ENCODE measurements around the gene OR4K13. TPM values are rescaled to one million over a fixed set of nuclear protein-coding genes. Genes with fewer than 3 reads are reported as not detected.

The OR4K13 gene
- total RNA-seq, 1 experiment from 2014 or later, result not detected

- ATAC-seq (no peak), DNase-seq (ENCODE audit: low read depth, low spot score) (no peak)
- RAD21 ChIA-PET (ENCODE audit: low non-redundant PET in 1 of 2, low total read pairs in 2 of 2, uncharacterized antibody in 2 of 2, unreplicated experiment in 2 of 2), result no interaction called here
- CTCF ChIA-PET, result no interaction called here
- Histone ChIP-seq H3K9me2 (ENCODE audit: insufficient read depth) (no peaks in the 10 kb centered on the region), H3K9me3 (ENCODE audit: control insufficient read depth in 1 of 2, insufficient read depth in 1 of 2, low read depth in 1 of 2, low read length in 2 of 2) (peaks cover 0 to 3% of the 10 kb centered on the region in 2 experiments; a peak in 1 of 4 replicates), H4K20me1 (ENCODE audit: insufficient read depth) (no peaks in the 10 kb centered on the region), H3K27ac (ENCODE audit: low read depth, low read length) (no peak overlapping the region), H3K4me2 (ENCODE audit: low read length) (no peak overlapping the region), H3K4me3 (replicated peaks in 1 of 2; ENCODE audit: low read depth in 1 of 2, low read length in 2 of 2) (no peak overlapping the region), H3K27me3 (ENCODE audit: insufficient read depth, low read length) (no peaks in the 10 kb centered on the region), H3K9ac (ENCODE audit: low read length) (no peak overlapping the region), H3K79me2 (ENCODE audit: insufficient read depth, low read length) (no peaks in the 10 kb centered on the region), H3K4me1 (ENCODE audit: control insufficient read depth in 1 of 2, insufficient read depth in 2 of 2, low read length in 2 of 2) (no peaks in the 10 kb centered on the region), H3K36me3 (ENCODE audit: control insufficient read depth in 1 of 2, insufficient read depth in 2 of 2, low read length in 2 of 2) (no peaks in the 10 kb centered on the region), H2AFZ (ENCODE audit: low read depth, low read length, poor library complexity, severe bottlenecking) (no peak overlapping the region)
- intact Hi-C loops (cut with micrococcal nuclease), result no loop called here
- no TSS peak for BruUV-seq (replicated peaks)
- POLR2A ChIA-PET, result no interaction called here
- TF ChIP-seq ZFX (IDR thresholded peaks at IDR 0.05) (no peak), POLR2A (IDR thresholded peaks at IDR 0.05; ENCODE audit: borderline replicate concordance, extremely low read depth, insufficient read depth, insufficient read length) (no peak), ELF1 (IDR thresholded peaks at IDR 0.05; ENCODE audit: borderline replicate concordance, low read depth) (no peak)
These were observed 42.4 kb downstream of the OR4K13 start for GRCh38 chr14:19993438-19993837.

Other genes with a start within 250 kb of the OR4K13 start
- gene OR4N2, start 232.3 kb downstream of the OR4K13 start, total RNA-seq (2021; ENCODE audit: unreplicated experiment), result not detected
- gene OR4K2, start 160.9 kb downstream of the OR4K13 start, total RNA-seq (2021; ENCODE audit: unreplicated experiment), result not detected
- gene OR4K5, start 115.4 kb downstream of the OR4K13 start, total RNA-seq (2021; ENCODE audit: unreplicated experiment), result not detected
- gene OR4K1, start 105.1 kb downstream of the OR4K13 start, total RNA-seq (2021; ENCODE audit: unreplicated experiment), result not detected
- not detected for gene OR4K15, start 60.4 kb downstream of the OR4K13 start, total RNA-seq (2021; ENCODE audit: unreplicated experiment)
- gene OR4Q2, start 33.9 kb downstream of the OR4K13 start, total RNA-seq (2021; ENCODE audit: unreplicated experiment), result not detected
- gene OR4K14, start 16.7 kb downstream of the OR4K13 start, total RNA-seq (2021; ENCODE audit: unreplicated experiment), result not detected
- not detected for gene OR4L1, start 24.0 kb upstream of the OR4K13 start, total RNA-seq (2021; ENCODE audit: unreplicated experiment)
- not detected for gene OR4K17, start 74.7 kb upstream of the OR4K13 start, total RNA-seq (2021; ENCODE audit: unreplicated experiment)
- gene OR4N5, start 102.8 kb upstream of the OR4K13 start, total RNA-seq (2021; ENCODE audit: unreplicated experiment), result not detected
- gene OR11G2, start 154.9 kb upstream of the OR4K13 start, total RNA-seq (2021; ENCODE audit: unreplicated experiment), result not detected
- gene OR11H6, start 187.7 kb upstream of the OR4K13 start, total RNA-seq (2021; ENCODE audit: unreplicated experiment), result not detected
- gene OR11H7, start 192.9 kb upstream of the OR4K13 start, total RNA-seq (2021; ENCODE audit: unreplicated experiment), result not detected
- gene OR11H4, start 203.2 kb upstream of the OR4K13 start, total RNA-seq (2021; ENCODE audit: unreplicated experiment), result not detected